GM19463 (cell line): Measurements from ENCODE around the gene COL26A1.

Source experiments
- ATAC-seq: cut with Tn5 transposase; IDR thresholded peaks from one replicate; pipeline ENCODE4 v1.9.1; 2021; ENCODE audit warnings: mild to moderate bottlenecking, moderate library complexity; ENCODE audit not compliant: unreplicated experiment

Gene COL26A1

DNA sequence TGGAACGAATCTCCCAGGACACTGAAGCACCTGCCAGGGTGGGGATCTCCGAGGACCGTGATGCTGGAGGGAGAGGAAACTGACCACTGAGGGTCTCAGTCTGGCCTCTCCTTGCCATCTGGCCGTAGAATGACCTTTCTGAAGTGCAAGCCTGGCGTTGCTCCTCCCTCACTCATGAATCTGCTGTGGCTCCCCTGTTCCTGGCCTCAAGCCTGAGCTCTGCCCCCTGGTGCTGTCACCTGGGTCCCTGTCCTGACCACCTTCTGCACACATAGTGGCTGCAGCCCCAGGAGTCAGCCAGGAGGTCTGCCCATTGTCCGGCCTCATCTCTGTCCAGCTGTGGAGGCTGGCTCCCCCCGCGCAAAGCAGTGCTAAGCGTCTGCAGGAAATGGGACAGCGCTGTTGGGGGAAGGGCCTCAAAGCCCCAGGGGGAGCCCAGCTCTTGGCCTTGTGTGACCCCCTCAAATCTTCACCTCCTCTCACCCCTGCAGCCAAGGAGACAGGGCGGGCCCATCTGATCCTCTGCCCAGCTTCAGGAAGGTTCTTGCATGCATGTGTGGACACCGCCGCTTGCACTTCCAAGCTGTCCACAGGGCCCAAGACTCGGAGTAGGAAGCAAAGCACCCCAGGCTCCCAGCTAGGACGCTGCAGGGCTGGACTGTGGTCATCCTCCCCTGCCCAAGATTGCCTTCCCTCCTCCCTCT lies 200.7 kb downstream of the COL26A1 start:
- ATAC-seq: no peak

GRCh38 chr7:101563943-101564777 lies 201.5 kb downstream of the COL26A1 start:
- ATAC-seq: no peak

DNA sequence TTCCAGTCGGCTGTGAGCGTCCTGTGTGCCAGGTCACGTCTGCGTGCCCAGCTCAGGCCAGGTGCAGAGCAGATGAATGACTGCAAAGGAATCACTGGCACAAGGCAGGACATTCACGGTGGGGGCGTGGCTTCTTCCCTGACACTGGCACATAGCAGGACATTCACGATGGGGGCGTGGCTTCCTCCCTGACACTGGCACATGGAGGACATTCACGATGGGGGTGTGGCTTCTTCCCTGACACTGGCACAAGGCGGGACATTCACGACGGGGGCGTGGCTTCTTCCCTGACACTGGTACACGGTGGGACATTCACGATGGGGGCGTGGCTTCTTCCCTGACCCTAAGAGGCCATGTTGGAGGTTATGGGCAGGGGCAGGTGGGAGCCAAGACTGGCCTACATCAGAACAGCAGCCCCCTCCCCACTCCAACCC lies 202.1 kb downstream of the COL26A1 start:
- no peak for ATAC-seq

GRCh38 chr7:101565601-101566209 lies 203.0 kb downstream of the COL26A1 start:
- no peak for ATAC-seq

GRCh38 chr7:101567230-101567629 lies 204.6 kb downstream of the COL26A1 start:
- ATAC-seq: no peak

DNA sequence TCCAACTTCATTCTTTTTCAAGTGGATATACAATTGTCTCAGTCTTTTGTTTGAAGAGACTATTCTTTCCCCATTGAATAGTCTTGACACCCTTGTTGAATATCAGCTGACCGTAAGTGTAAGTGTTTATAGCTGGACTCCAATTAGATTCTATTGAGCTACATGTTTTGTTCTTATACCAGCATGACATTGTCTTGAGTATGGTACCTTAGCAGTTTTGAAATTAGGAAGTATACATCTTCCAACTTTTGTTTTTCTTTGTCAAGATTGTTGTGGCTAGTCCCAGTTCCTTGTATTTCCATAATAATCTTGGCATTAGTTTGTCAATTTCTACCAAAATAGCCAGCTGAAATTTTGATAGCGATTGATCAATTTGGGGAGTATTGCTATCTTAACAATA lies 209.5 kb downstream of the COL26A1 start:
- no peak for ATAC-seq

DNA sequence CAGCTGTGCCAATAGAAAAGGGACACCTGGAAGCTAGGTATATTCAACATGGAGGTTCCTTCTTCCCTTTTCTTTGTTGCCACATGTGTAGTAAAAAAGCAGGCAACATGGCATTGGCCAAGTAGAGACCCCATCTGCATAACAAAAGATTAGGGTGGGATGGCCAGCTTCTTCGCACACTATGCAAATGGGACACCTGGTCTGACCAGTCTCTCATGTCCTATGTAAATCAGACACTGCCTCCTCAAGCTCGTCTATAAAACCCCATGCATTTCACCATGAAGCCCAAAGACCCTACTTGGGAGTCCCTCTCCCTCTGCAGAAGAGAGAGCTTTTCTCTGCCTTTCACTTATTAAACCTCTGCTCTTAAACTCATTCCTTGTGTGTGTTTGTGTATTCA lies 212.5 kb downstream of the COL26A1 start:
- ATAC-seq: no peak

GRCh38 chr7:101575721-101576120 lies 213.0 kb downstream of the COL26A1 start:
- no peak for ATAC-seq

DNA sequence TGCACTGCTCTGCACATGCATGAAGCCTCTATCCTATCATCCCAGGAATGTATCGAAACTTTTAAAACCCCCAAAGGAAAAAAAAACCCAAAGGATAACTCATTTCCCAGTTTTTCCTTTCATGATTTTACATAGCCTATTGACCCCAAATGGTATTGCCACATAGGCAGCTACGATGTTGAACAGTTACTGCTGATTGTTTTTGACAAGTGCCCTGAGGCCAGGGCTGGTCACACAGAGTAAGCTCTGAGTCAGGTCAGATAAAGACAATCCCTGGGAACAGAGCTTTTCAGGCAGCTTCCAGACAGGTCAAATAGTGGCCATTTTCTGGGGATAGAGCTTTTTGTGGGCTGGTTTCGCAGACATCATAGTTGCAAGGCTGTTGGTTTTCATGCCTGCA lies 214.3 kb downstream of the COL26A1 start:
- ATAC-seq: no peak

DNA sequence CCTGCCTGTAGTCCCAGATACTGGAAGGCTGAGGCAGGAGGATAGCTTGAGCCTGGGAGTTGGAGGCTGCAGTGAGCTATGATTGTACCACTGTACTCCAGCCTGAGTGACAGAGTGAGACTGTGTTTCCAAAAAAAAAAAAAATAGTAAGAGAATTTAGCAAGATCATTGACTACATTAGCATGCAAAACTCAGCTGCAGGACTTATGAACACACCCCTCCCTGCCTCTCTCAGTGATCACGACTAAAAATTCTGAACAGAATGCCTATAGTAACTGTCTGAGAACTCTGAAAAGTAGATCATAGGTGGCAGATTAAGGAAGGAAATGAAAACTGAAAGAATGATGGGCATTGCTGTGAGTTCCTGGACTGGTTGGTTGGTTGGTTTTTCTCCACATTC lies 215.9 kb downstream of the COL26A1 start:
- ATAC-seq: no peak

GRCh38 chr7:101580596-101580995 lies 217.9 kb downstream of the COL26A1 start:
- no peak for ATAC-seq

GRCh38 chr7:101581891-101582290 lies 219.2 kb downstream of the COL26A1 start:
- ATAC-seq: no peak

GRCh38 chr7:101582971-101583370 lies 220.3 kb downstream of the COL26A1 start:
- ATAC-seq: no peak

- ATAC-seq: no peak
Observed at GRCh38 chr7:101586078-101586905, 223.6 kb downstream of the COL26A1 start.

DNA sequence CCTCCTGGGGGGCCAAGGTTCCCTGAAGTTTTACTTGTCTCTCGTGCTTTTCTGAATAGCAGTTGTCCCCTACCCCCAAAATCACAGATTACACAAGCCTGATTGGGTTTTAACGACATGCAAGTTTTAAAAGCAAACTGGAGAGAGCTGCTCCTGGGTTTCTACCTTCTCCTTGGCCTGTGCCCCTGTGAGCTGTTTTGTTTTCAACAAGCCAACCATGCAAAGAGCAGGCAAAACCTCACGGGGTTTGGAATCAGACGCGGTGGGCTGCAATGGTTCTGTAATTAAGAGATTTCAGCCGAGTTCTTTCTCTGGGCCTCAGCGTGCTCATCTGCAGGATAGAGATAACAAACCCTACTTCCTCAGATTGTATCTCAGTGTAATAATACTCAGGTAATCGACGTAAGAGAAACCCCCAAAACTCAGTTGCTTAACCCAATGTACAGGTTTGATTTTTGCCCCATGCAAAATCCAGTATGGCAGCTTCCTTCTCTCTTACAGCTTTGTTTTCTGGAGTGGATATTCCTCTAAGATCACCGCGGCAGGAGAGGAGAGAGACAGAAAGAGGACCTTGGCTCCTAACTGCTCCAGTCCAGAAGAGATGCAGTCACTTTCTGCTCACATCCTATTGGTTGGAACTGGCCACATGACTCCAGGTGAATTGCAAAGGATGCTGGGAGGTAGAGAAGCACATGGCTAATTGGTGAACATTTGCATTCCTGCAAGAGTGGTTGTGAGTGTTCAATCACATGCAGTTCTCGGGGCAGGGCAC lies 224.4 kb downstream of the COL26A1 start:
- ATAC-seq: no peak

DNA sequence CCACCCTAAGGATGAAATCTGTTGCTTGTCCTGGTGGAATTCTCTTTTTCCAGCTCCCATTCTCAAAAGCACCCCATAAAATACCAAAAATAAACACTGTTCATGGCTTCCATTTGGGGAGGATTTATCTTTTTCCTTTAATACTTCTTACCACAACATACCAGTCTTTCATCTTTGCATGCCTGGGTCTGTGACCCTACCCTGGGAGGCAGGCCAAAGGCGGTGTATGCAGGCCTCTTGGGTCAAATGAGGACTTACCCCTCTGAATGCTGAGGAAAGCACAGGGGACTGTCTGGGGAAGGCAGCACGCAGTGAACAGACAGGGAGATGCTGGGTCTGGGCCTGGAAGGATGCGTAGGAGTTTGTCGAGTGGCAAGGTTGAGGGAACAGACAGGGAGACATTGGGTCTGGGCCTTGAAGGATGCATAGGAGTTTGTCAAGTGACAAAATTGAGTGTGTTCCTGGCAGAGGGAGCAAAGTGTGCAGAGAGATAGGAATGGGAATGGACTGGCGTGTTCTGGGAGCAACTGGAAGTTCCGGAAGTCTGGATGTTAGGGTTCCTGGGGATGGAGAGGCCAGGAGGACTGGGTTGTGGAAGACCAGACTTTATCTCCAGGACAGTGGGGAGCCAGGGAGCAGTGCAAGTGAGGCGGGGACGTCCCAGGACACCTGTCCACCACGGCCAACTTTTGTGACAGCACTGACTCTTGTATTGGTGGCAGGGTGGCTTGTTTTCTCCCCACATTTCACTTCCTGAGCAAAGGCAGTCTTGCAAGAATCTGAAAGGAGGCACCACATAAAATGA lies 225.7 kb downstream of the COL26A1 start:
- no peak for ATAC-seq

DNA sequence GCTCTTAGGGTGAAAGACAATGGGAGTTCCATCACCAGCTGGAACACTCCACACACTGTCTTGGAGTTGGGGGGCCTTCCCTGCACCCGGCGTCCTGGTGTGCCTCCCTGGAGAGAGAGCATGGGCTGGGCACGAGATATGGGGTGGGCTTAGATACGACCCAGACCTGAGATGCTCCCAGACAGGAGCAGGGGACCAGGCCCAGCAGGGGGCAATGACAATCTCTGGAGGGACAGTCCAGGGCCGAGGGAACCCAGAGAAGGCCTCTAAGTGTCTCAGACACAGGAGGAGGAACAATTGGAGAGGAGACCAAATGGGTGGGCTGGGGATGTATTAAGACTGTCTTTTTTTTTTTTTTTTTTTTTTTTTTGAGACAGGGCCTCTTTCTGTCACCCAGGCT lies 226.4 kb downstream of the COL26A1 start:
- ATAC-seq: no peak

DNA sequence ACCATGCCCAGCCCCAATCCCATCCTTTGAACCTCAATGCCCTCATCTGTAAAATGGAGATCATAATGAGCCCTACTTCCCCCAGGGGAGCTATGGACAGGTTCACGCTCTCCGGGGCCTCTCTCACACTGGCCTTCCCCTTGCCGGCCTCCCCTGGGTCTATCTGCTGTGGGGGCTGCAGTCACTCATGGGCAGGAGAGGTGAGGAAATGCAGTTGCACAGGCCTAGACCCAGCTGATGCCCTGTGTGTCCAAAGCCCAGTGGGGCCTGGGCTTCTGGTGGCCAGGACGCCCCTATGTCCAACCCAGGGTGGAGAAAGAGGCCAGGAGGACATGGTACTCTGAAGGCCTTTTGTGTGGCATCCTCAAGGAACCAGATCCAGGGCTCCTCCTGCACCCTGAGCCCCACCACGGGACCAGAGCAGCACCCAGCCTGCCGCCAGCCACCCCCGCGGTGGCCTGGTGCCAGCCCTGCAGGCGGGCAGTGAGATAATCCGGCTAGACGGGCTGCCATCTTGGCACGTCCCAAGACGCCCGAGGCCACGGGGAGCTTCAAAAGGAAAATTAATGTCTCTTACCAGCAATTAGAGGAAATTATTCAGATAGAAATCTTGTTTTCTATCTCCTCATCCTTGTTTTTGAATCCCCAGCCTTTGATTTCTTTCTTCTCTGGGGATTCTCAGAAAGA lies 227.4 kb downstream of the COL26A1 start:
- ATAC-seq: no peak
